NCI-H510A (cell line): ENCODE measurements around the gene GPATCH1.
"Not testable (repeated sequence)": the region's sequence is repeated elsewhere in the genome, so short reads cannot be mapped to it uniquely, and the experiment has no call there.

Experiments used
- DNase-seq: peaks from one replicate; lab custom pipeline; 2025; lab: John Stamatoyannopoulos, UW

GPATCH1 gene

GRCh38 chr19:33159893-33160292 lies 78.9 kb downstream of the GPATCH1 start:
- DNase-seq: no peak

GRCh38 chr19:33161201-33161600 lies 80.2 kb downstream of the GPATCH1 start:
- DNase-seq: no peak

GRCh38 chr19:33163481-33163880 lies 82.5 kb downstream of the GPATCH1 start:
- no peak for DNase-seq

- not testable (repeated sequence) for DNase-seq
Observed at GRCh38 chr19:33166037-33166436, 85.1 kb downstream of the GPATCH1 start.

GRCh38 chr19:33167438-33167837 lies 86.5 kb downstream of the GPATCH1 start:
- no peak for DNase-seq

- no peak for DNase-seq
Observed at GRCh38 chr19:33168528-33168927, 87.5 kb downstream of the GPATCH1 start.

- DNase-seq: no peak
Observed at GRCh38 chr19:33171222-33171795, 90.3 kb downstream of the GPATCH1 start.

GRCh38 chr19:33171916-33172359 lies 91.0 kb downstream of the GPATCH1 start:
- no peak for DNase-seq

- DNase-seq: no peak
Observed at GRCh38 chr19:33174186-33174585, 93.2 kb downstream of the GPATCH1 start.

GRCh38 chr19:33175156-33175782 lies 94.3 kb downstream of the GPATCH1 start:
- DNase-seq: no peak

GRCh38 chr19:33175886-33176669 lies 95.1 kb downstream of the GPATCH1 start:
- peak; percentile 42 for DNase-seq

GRCh38 chr19:33176670-33177416 lies 95.9 kb downstream of the GPATCH1 start:
- DNase-seq: peak; percentile 94

GRCh38 chr19:33177417-33177979 lies 96.5 kb downstream of the GPATCH1 start:
- DNase-seq: peak; percentile 31
